H9 (cell line): ENCODE measurements around the gene BCKDHB. TPM values are rescaled to one million over a fixed set of nuclear protein-coding genes. Genes with fewer than 3 reads are reported as not detected.

ENCODE experiments used
- DNase-seq: peaks from one replicate; pipeline ENCODE4 v3.0.0-alpha.2; 2017
- H2AFZ ChIP-seq: one replicate; pipeline ENCODE4 v1.6.1; 2013; ENCODE audit warnings: mild to moderate bottlenecking, low read length, control low read depth, moderate library complexity
- H2AK5ac ChIP-seq: 2 replicates; pipeline ENCODE4 v1.6.1; 2013; ENCODE audit warnings: low read length, control low read depth, mixed read lengths; ENCODE audit not compliant: insufficient read length
- H2BK120ac ChIP-seq: one replicate; pipeline ENCODE4 v1.6.1; 2013; ENCODE audit warnings: low read depth, mild to moderate bottlenecking, low read length, control low read depth, inconsistent platforms; ENCODE audit not compliant: poor library complexity, severe bottlenecking
- H2BK12ac ChIP-seq: 2 replicates; pipeline ENCODE4 v1.6.1; 2013; ENCODE audit warnings: low read length, control low read depth, mixed read lengths, low read depth; ENCODE audit not compliant: insufficient read length
- H2BK15ac ChIP-seq: 2 replicates; pipeline ENCODE4 v1.6.1; 2013; ENCODE audit warnings: low read depth, low read length, control low read depth
- H2BK20ac ChIP-seq: one replicate; pipeline ENCODE4 v1.6.1; 2013; ENCODE audit warnings: low read depth, mild to moderate bottlenecking, low read length, control low read depth, inconsistent platforms; ENCODE audit not compliant: poor library complexity, severe bottlenecking
- H2BK5ac ChIP-seq: 2 replicates; pipeline ENCODE4 v1.6.1; 2013; ENCODE audit warnings: low read length, control low read depth, mixed read lengths; ENCODE audit not compliant: insufficient read length
- H3K14ac ChIP-seq: 2 replicates; pipeline ENCODE4 v1.6.1; 2013; ENCODE audit warnings: low read length, control low read depth; ENCODE audit not compliant: insufficient read depth
- H3K18ac ChIP-seq: 2 replicates; pipeline ENCODE4 v1.6.1; 2013; ENCODE audit warnings: low read depth, mild to moderate bottlenecking, mixed read lengths, low read length, control low read depth; ENCODE audit not compliant: insufficient read length
- H3K23ac ChIP-seq: 2 replicates; pipeline ENCODE4 v1.6.1; 2013; ENCODE audit warnings: low read length, control low read depth, mixed read lengths, low read depth; ENCODE audit not compliant: insufficient read length
- H3K23me2 ChIP-seq: 2 replicates; pipeline ENCODE4 v1.6.1; 2013; ENCODE audit warnings: low read depth, mild to moderate bottlenecking, mixed read lengths, low read length, control low read depth; ENCODE audit not compliant: insufficient read length, poor library complexity, severe bottlenecking
- H3K27ac ChIP-seq: 2 replicates; pipeline ENCODE4 v1.5.1; 2013; ENCODE audit warnings: low read length, control low read depth, mixed read lengths, low read depth; ENCODE audit not compliant: insufficient read length
- H3K27me3 ChIP-seq: 2 replicates; pipeline ENCODE4 v1.6.1; 2013; ENCODE audit warnings: low read length, control low read depth, inconsistent platforms; ENCODE audit not compliant: insufficient read depth
- H3K4ac ChIP-seq: 2 replicates; pipeline ENCODE4 v1.6.1; 2013; ENCODE audit warnings: low read depth, mild to moderate bottlenecking, control low read depth, inconsistent platforms, low read length, moderate library complexity
- H3K4me1 ChIP-seq: 2 replicates; pipeline ENCODE4 v1.6.1; 2013; ENCODE audit warnings: low read length, control low read depth, inconsistent platforms; ENCODE audit not compliant: insufficient read depth
- H3K4me2 ChIP-seq: 2 replicates; pipeline ENCODE4 v1.6.1; 2013; ENCODE audit warnings: low read length, control low read depth, mixed read lengths; ENCODE audit not compliant: insufficient read length, insufficient read depth
- H3K56ac ChIP-seq: 2 replicates; pipeline ENCODE4 v1.6.1; 2013; ENCODE audit warnings: low read depth, mild to moderate bottlenecking, mixed read lengths, low read length, control low read depth; ENCODE audit not compliant: insufficient read length
- H3K79me1 ChIP-seq: 2 replicates; pipeline ENCODE4 v1.6.1; 2013; ENCODE audit warnings: low read depth, mild to moderate bottlenecking, moderate library complexity, low read length, control low read depth, inconsistent platforms; ENCODE audit not compliant: insufficient read depth, poor library complexity, severe bottlenecking
- H3K79me2 ChIP-seq: 2 replicates; pipeline ENCODE4 v1.6.1; 2013; ENCODE audit warnings: low read length, control low read depth, inconsistent platforms; ENCODE audit not compliant: insufficient read depth
- H3K9ac ChIP-seq: 2 replicates; pipeline ENCODE4 v1.6.1; 2013; ENCODE audit warnings: low read length, control low read depth, mixed read lengths; ENCODE audit not compliant: insufficient read length; ENCODE audit errors: extremely low read depth
- H3K9me3 ChIP-seq: one replicate; pipeline ENCODE4 v1.6.1; 2013; ENCODE audit warnings: low read depth, low read length, inconsistent platforms; ENCODE audit not compliant: control insufficient read depth
- H3T11ph ChIP-seq: one replicate; pipeline ENCODE4 v1.6.1; 2013; ENCODE audit warnings: mild to moderate bottlenecking, low read length, control low read depth, inconsistent platforms
- H4K20me1 ChIP-seq: one replicate; pipeline ENCODE4 v1.6.1; 2013; ENCODE audit not compliant: control insufficient read depth, insufficient read length, insufficient read depth
- H4K5ac ChIP-seq: 2 replicates; pipeline ENCODE4 v1.6.1; 2013; ENCODE audit warnings: low read depth, mild to moderate bottlenecking, mixed read lengths, low read length, control low read depth; ENCODE audit not compliant: insufficient read length
- H4K8ac ChIP-seq: replicated peaks from 2 replicates; pipeline ENCODE4 v1.6.1; 2013; ENCODE audit warnings: low read length, control low read depth, mixed read lengths, low read depth; ENCODE audit not compliant: insufficient read length
- H4K91ac ChIP-seq: 2 replicates; pipeline ENCODE4 v1.6.1; 2013; ENCODE audit warnings: low read depth, mild to moderate bottlenecking, moderate library complexity, mixed read lengths, low read length, control low read depth; ENCODE audit not compliant: insufficient read length
- H3K27ac Mint-ChIP-seq, 3 experiments: 2 replicates in 2 of 3; 3 replicates in 1 of 3; pipeline ENCODE4 v1.8.0; 2020 to 2021; ENCODE audit warnings: mixed read lengths in 3 of 3, mild to moderate bottlenecking in 1 of 3, moderate library complexity in 1 of 3
- H3K27me3 Mint-ChIP-seq: 2 replicates; pipeline ENCODE4 v1.8.0; 2021; ENCODE audit warnings: low read depth, mild to moderate bottlenecking, moderate library complexity, mixed read lengths
- H3K36me3 Mint-ChIP-seq, 3 experiments: 2 replicates in 2 of 3; 3 replicates in 1 of 3; pipeline ENCODE4 v1.8.0; 2020 to 2021; ENCODE audit warnings: low read depth in 3 of 3, mixed read lengths in 3 of 3; ENCODE audit not compliant: insufficient read depth in 1 of 3
- H3K4me1 Mint-ChIP-seq, 2 experiments: 2 replicates each; pipeline ENCODE4 v1.8.0; 2020; ENCODE audit warnings: mixed read lengths in 2 of 2
- H3K4me3 Mint-ChIP-seq, 2 experiments: 2 replicates in 1 of 2; 3 replicates in 1 of 2; pipeline ENCODE4 v1.8.0; 2020 to 2021; ENCODE audit warnings: mild to moderate bottlenecking in 2 of 2, mixed read lengths in 2 of 2, moderate library complexity in 1 of 2
- H3K9me3 Mint-ChIP-seq, 2 experiments: 2 replicates in 1 of 2; 3 replicates in 1 of 2; pipeline ENCODE4 v1.8.0; 2020; ENCODE audit warnings: mild to moderate bottlenecking in 2 of 2, mixed read lengths in 2 of 2, moderate library complexity in 1 of 2
- CTCF ChIP-seq: fragments of 200-600 bp; sonication (generic); conservative IDR thresholded peaks from 3 replicates; pipeline ENCODE4 v1.8.0; 2021; ENCODE audit warnings: antibody characterized with exemption, mild to moderate bottlenecking
- WGBS: extraction: QIAGEN DNeasy Blood & Tissue Kit; methylation state at CpG from one replicate; pipeline ENCODE4 v1.1.7; 2013; ENCODE audit warnings: missing lambda C conversion rate, low lambda C conversion rate, mixed read lengths; ENCODE audit not compliant: insufficient read length; ENCODE audit errors: extremely low coverage; 5-methylcytosine and 5-hydroxymethylcytosine counted together
- total RNA-seq: library from RNA; stranded (reverse); gene quantifications from 2 replicates; pipeline ENCODE4 v1.2.1, GENCODE V29; 2021

Gene BCKDHB
- total RNA-seq, 1 experiment from 2014 or later, result 26.6 TPM

- Histone ChIP-seq H3K79me2 (no peaks in the 10 kb centered on the region), H2BK15ac (no peak overlapping the region), H3K9me3 (no peaks in the 10 kb centered on the region), H3K14ac (no peak overlapping the region), H4K91ac (no peak overlapping the region), H3T11ph (no peak overlapping the region), H3K79me1 (no peaks in the 10 kb centered on the region), H3K18ac (no peak overlapping the region), H2BK20ac (no peak overlapping the region), H3K4me2 (no peak overlapping the region), H3K23ac (no peak overlapping the region), H2BK5ac (no peak overlapping the region), H4K8ac (no peak overlapping the region), H2BK120ac (no peak overlapping the region), H2BK12ac (no peak overlapping the region), H3K4me1 (no peaks in the 10 kb centered on the region), H3K23me2 (no peaks in the 10 kb centered on the region), H3K4ac (no peak overlapping the region), H3K56ac (no peak overlapping the region), H3K27me3 (no peaks in the 10 kb centered on the region), H2AK5ac (no peak overlapping the region), H4K20me1 (no peaks in the 10 kb centered on the region), H2AFZ (no peak overlapping the region), H3K9ac (no peak overlapping the region), H4K5ac (no peak overlapping the region), H3K27ac (no peak overlapping the region)
- Mint-ChIP-seq H3K4me3 (no peak overlapping the region), H3K27ac (no peak overlapping the region), H3K36me3 (peaks cover 8 to 16% (median 13%) of the 10 kb centered on the region in 3 experiments; a peak in 6 of 7 replicates), H3K4me1 (peaks cover 8% of the 10 kb centered on the region in 2 experiments; a peak in 3 of 4 replicates), H3K27me3 (no peaks in the 10 kb centered on the region), H3K9me3 (peaks cover 2 to 9% of the 10 kb centered on the region in 2 experiments; a peak in 4 of 5 replicates)
- no peak for TF ChIP-seq CTCF
- DNase-seq, result no peak
- no CpG with 5 or more reads among the region's 1 CpG for WGBS
Observed at GRCh38 chr6:80234908-80235307, 128.4 kb downstream of the BCKDHB start.
